K562 (cell line): ENCODE results near the gene SYS1. TPM values are rescaled to one million over a fixed set of nuclear protein-coding genes. Genes with fewer than 3 reads are reported as not detected.
A peak's percentile ranks its signal among the peaks of the same experiment; 100 is the strongest.

ENCODE experiments used
- ATAC-seq: fragments of 200-7000 bp; cut with Tn5 transposase; 3 replicates; pipeline ENCODE4 v1.9.1; 2020; ENCODE audit warnings: moderate library complexity
- BruUV-seq: library from RNA; stranded (reverse); fragments of 400-500 nt; replicated peaks from 2 replicates; lab custom pipeline; 2021; lab: Mats Ljungman, UMichigan
- CTCF ChIA-PET: fragments of 300-600 bp; formaldehyde crosslinking; extraction: SDS; loops from one replicate; lab custom pipeline; 2021; ENCODE audit warnings: low intra/inter-chr PET ratio; lab: Yijun Ruan, JAX
- POLR2A ChIA-PET: fragments of 300-600, 350-650 bp; sonication (Branson Sonifier 250); formaldehyde crosslinking; extraction: SDS; loops from one replicate; lab custom pipeline; 2021; ENCODE audit warnings: antibody characterized with exemption, inconsistent platforms; lab: Yijun Ruan, JAX
- DNase-seq, 4 experiments: peaks; one replicate each; pipeline versions ENCODE4 v3.0.0 to v3.0.0-alpha.2; 2011 to 2018; ENCODE audit warnings: low spot score in 3 of 4, mixed read lengths in 3 of 4; ENCODE audit errors: extremely low read depth in 1 of 4
- FAIRE-seq: peaks from 2 replicates; lab custom pipeline; 2011; peaks lifted over from hg19 to GRCh38; lab: Jason Lieb, UNC
- H2AFZ ChIP-seq: 2 replicates; pipeline ENCODE4 v1.6.0; 2011; ENCODE audit warnings: low read depth, low read length, control low read depth, inconsistent platforms
- H3K27ac ChIP-seq: fragments of 200-600 bp; 3 replicates; pipeline ENCODE4 v1.8.0; 2011; ENCODE audit warnings: low read depth, mild to moderate bottlenecking, control low read depth, inconsistent platforms, low read length, moderate library complexity, mixed read lengths; ENCODE audit errors: extremely low read depth
- H3K27me3 ChIP-seq, 2 experiments: fragments of 300-600 bp in 1 of 2; 2 replicates in 1 of 2; 3 replicates in 1 of 2; pipeline versions ENCODE4 v1.6.0 to v1.8.0; 2011; ENCODE audit warnings: inconsistent platforms in 2 of 2, low read length in 2 of 2, mild to moderate bottlenecking in 1 of 2, mixed read lengths in 1 of 2, moderate library complexity in 1 of 2; ENCODE audit not compliant: control insufficient read depth in 2 of 2, insufficient read depth in 2 of 2
- H3K36me3 ChIP-seq: fragments of 300-600 bp; 3 replicates; pipeline ENCODE4 v1.8.0; 2011; ENCODE audit warnings: mild to moderate bottlenecking, low read length, inconsistent platforms; ENCODE audit not compliant: control insufficient read depth, insufficient read depth
- H3K4me1 ChIP-seq, 2 experiments: fragments of 200-600 bp in 1 of 2; replicated peaks in 1 of 2; 2 replicates in 1 of 2; 3 replicates in 1 of 2; pipeline versions ENCODE4 v1.5.1 to v1.8.0; 2011; ENCODE audit warnings: inconsistent platforms in 2 of 2, low read length in 2 of 2, mild to moderate bottlenecking in 1 of 2, mixed read lengths in 1 of 2, moderate library complexity in 1 of 2; ENCODE audit not compliant: control insufficient read depth in 2 of 2, insufficient read depth in 2 of 2
- H3K4me2 ChIP-seq: 2 replicates; pipeline ENCODE4 v1.6.1; 2011; ENCODE audit warnings: low read length, control low read depth, inconsistent platforms, mixed read lengths; ENCODE audit not compliant: insufficient read depth
- H3K4me3 ChIP-seq: fragments of 200-600 bp; sonication (generic), shearing (Covaris generic); 2 replicates; pipeline ENCODE4 v1.5.1; 2016; ENCODE audit warnings: control low read depth, inconsistent platforms
- H3K79me2 ChIP-seq: fragments of 200-600 bp; 3 replicates; pipeline ENCODE4 v1.8.0; 2011; ENCODE audit warnings: low read length, inconsistent platforms; ENCODE audit not compliant: control insufficient read depth, insufficient read depth
- H3K9ac ChIP-seq, 2 experiments: 2 replicates each; pipeline versions ENCODE4 v1.6.0 to v1.6.1; 2011; ENCODE audit warnings: low read depth in 2 of 2, low read length in 2 of 2, control low read depth in 1 of 2, inconsistent platforms in 1 of 2, mild to moderate bottlenecking in 1 of 2, mixed read lengths in 1 of 2; ENCODE audit not compliant: insufficient read depth in 1 of 2
- H3K9me1 ChIP-seq: one replicate; pipeline ENCODE4 v1.6.0; 2011; ENCODE audit warnings: inconsistent platforms, mild to moderate bottlenecking, low read length, moderate library complexity; ENCODE audit not compliant: control insufficient read depth, insufficient read depth
- H3K9me3 ChIP-seq: replicated peaks from 2 replicates; pipeline ENCODE4 v1.5.1; 2011; ENCODE audit warnings: low read depth, low read length, inconsistent platforms; ENCODE audit not compliant: control insufficient read depth, insufficient read depth
- H4K20me1 ChIP-seq: replicated peaks from 2 replicates; pipeline ENCODE4 v1.6.1; 2011; ENCODE audit warnings: low read length, inconsistent platforms, mixed read lengths; ENCODE audit not compliant: control insufficient read depth, insufficient read depth
- DDX20 ChIP-seq: fragments of 450-650 bp; IDR thresholded peaks from 2 replicates; pipeline ENCODE4 v1.6.1; 2016; ENCODE audit warnings: missing genetic modification characterization, low read depth, mild to moderate bottlenecking, missing compliant biosample characterization, moderate library complexity
- L3MBTL2 ChIP-seq: fragments of 450-650 bp; IDR thresholded peaks from 2 replicates; pipeline ENCODE4 v1.6.1; 2016; ENCODE audit warnings: mild to moderate bottlenecking, moderate library complexity
- LEF1 ChIP-seq: fragments of 450-650 bp; IDR thresholded peaks from 2 replicates; pipeline ENCODE4 v1.6.1; 2016; ENCODE audit warnings: mild to moderate bottlenecking
- MED1 ChIP-seq: sonication (generic); formaldehyde crosslinking; IDR thresholded peaks from 2 replicates; pipeline ENCODE4 v1.8.1; 2023; ENCODE audit warnings: missing genetic modification reagents, borderline replicate concordance
- POLR2A ChIP-seq: fragments of 450-650 bp; conservative IDR thresholded peaks from 2 replicates; pipeline ENCODE4 v1.6.1; 2016
- POLR2H ChIP-seq: IDR thresholded peaks from 2 replicates; pipeline ENCODE4 v1.6.1; 2016; ENCODE audit warnings: missing genetic modification characterization, low read depth, mild to moderate bottlenecking, control low read depth, missing compliant biosample characterization, moderate library complexity
- RNF219 ChIP-seq: fragments of 250-450 bp; sonication (Bioruptor Pico); IDR thresholded peaks from 2 replicates; pipeline ENCODE4 v1.5.0; 2022; ENCODE audit warnings: mild to moderate bottlenecking
- SAP30 ChIP-seq: fragments of 200-600 bp; sonication (generic); IDR thresholded peaks from 2 replicates; pipeline ENCODE4 v1.6.1; 2012; ENCODE audit warnings: borderline replicate concordance, low read depth, mild to moderate bottlenecking, moderate library complexity, low read length, control low read depth, inconsistent platforms; ENCODE audit not compliant: insufficient read depth, poor library complexity, severe bottlenecking
- SMAD3 ChIP-seq: fragments of 450-650 bp; formaldehyde crosslinking; conservative IDR thresholded peaks from 2 replicates; pipeline ENCODE4 v1.4.0; 2020; ENCODE audit warnings: mild to moderate bottlenecking
- SUPT5H ChIP-seq: fragments of 450-650 bp; IDR thresholded peaks from 2 replicates; pipeline ENCODE4 v1.6.1; 2016
- TAF15 ChIP-seq: fragments of 200-400 bp; formaldehyde crosslinking; IDR thresholded peaks from 2 replicates; pipeline ENCODE4 v1.6.1; 2017; ENCODE audit warnings: mild to moderate bottlenecking, low read depth, low read length, moderate library complexity
- TGIF2 ChIP-seq: sonication (generic); formaldehyde crosslinking; IDR thresholded peaks from 2 replicates; pipeline ENCODE4 v1.8.1; 2022; ENCODE audit warnings: mild to moderate bottlenecking, missing genetic modification reagents, moderate library complexity
- TOE1 ChIP-seq, 2 experiments: fragments of 450-650 bp in 1 of 2; sonication (generic) in 1 of 2; formaldehyde crosslinking in 1 of 2; IDR thresholded peaks; 2 replicates each; pipeline versions ENCODE4 v1.7.1 to v1.8.0; 2016 to 2022; ENCODE audit warnings: borderline replicate concordance in 2 of 2, mild to moderate bottlenecking in 2 of 2, antibody characterized with exemption in 1 of 2, inconsistent platforms in 1 of 2, low read depth in 1 of 2, missing genetic modification reagents in 1 of 2, moderate library complexity in 1 of 2
- U2AF1 ChIP-seq: fragments of 200-400 bp; formaldehyde crosslinking; optimal IDR thresholded peaks from 2 replicates; pipeline ENCODE3; 2017; ENCODE audit warnings: mild to moderate bottlenecking, low read depth, low read length, moderate library complexity
- ZKSCAN1 ChIP-seq: fragments of 150-350 bp; IDR thresholded peaks from 2 replicates; pipeline ENCODE4 v1.6.1; 2016; ENCODE audit warnings: low read depth, low read length
- ZNF668 ChIP-seq: fragments of 250-450 bp; sonication (Bioruptor Pico); IDR thresholded peaks from 2 replicates; pipeline ENCODE4 v1.8.0; 2022; ENCODE audit warnings: mild to moderate bottlenecking, inconsistent platforms
- WGBS: fragments of 100-300 bp; shearing (Covaris generic); methylation state at CpG from one replicate; pipeline ENCODE4 v1.1.6; 2016; ENCODE audit warnings: low coverage, mixed read lengths; ENCODE audit not compliant: insufficient coverage; ENCODE audit errors: missing lambda C conversion rate; 5-methylcytosine and 5-hydroxymethylcytosine counted together
- in situ Hi-C: fragments of 300-500 bp; cut with MboI; formaldehyde crosslinking; loops from 4 replicates; pipeline ENCODE4 v1.15.0; 2018; ENCODE audit warnings: inconsistent platforms, mixed read lengths
- intact Hi-C: fragments of 100-400 bp; cut with micrococcal nuclease; formaldehyde crosslinking; loops from 2 replicates; pipeline ENCODE4 v1.14.2; 2022
- polyA plus RNA-seq, 8 experiments: library from polyadenylated mRNA; depleted of rRNA in 4 of 8; stranded (reverse) in 5 of 8; unstranded in 3 of 8; fragments of >200 nt; fragmentation: Nextera tagmentation in 2 of 8; fragmentation: Illumina TruSeq in 1 of 8; extraction: Ambion mirVana in 2 of 8; extraction: Trizol in 1 of 8; gene quantifications; 2 replicates each; pipeline versions ENCODE4 v1.2.1 to v1.2.3, GENCODE V29; 2011 to 2014; ENCODE audit warnings: inconsistent platforms in 1 of 8, missing spikeins in 1 of 8
- total RNA-seq, 7 experiments: library from RNA; depleted of rRNA in 6 of 7; stranded (reverse); fragments of >200 nt in 6 of 7; fragmentation: Illumina TruSeq in 2 of 7; extraction: Trizol in 2 of 7; gene quantifications; 2 replicates each; pipeline versions ENCODE4 v1.2.1 to v1.2.3, GENCODE V29; 2011 to 2021; ENCODE audit warnings: low replicate concordance in 1 of 7

The SYS1 gene
- total and polyA plus RNA-seq, 9 of the 15 experiments (the other 6 are each of a cell fraction or from before 2014, with no cell fraction given): 11.1 to 25.2 (median 17.5) TPM

- ATAC-seq: no peak
- intact Hi-C loops (loop anchor here (1.0 to 5.0 kb wide), 2 partner anchors 49 to 400 kb away; no protein-coding TSS in a partner anchor), in situ Hi-C loops (loop anchor here (5.0 kb wide), 1 partner anchor 65 kb away; no protein-coding TSS in a partner anchor)
- Histone ChIP-seq H4K20me1 (no peaks in the 10 kb centered on the region), H3K27me3 (no peaks in the 10 kb centered on the region), H3K9me3 (no peaks in the 10 kb centered on the region), H3K36me3 (peaks cover 9% of the 10 kb centered on the region; the same call in 2 of the 3 replicates), H3K79me2 (no peaks in the 10 kb centered on the region), H3K4me1 (peaks cover 7 to 15% of the 10 kb centered on the region in 2 experiments; a peak in 4 of 5 replicates), H3K9me1 (no peaks in the 10 kb centered on the region), H3K4me2 (peak overlapping the region; percentile 90), H3K27ac (peak overlapping the region; percentile 74), H3K9ac (peak overlapping the region; percentile 61 to 90), H3K4me3 (no peak overlapping the region), H2AFZ (peak overlapping the region; percentile 94)
- no peak for DNase-seq
- ChIA-PET POLR2A (interaction anchor here (1.1 to 3.6 kb wide), 6 partner anchors 9 to 57 kb away, joined by 3 to 38 read pairs (median 8); partner anchors contain the start of genes SDC4 and SYS1), CTCF (interaction anchor here (0.6 to 2.3 kb wide), 5 partner anchors 50 to 505 kb away, joined by 3 to 17 read pairs (median 8); no protein-coding TSS in a partner anchor)
- WGBS: 89% methylated on average over 24 of the region's 30 CpGs
- no peak for FAIRE-seq
- no TSS peak for BruUV-seq
- no peak for TF ChIP-seq DDX20 (tag)
- no peak for TF ChIP-seq MED1 (CRISPR knock-in tag)
- TF ChIP-seq ZNF668 (CRISPR knock-in tag): no peak
- TF ChIP-seq TOE1 (IDR thresholded peaks at IDR 0.05; ENCODE audit: borderline replicate concordance): no peak
- no peak for TF ChIP-seq TOE1 (CRISPR knock-in tag; IDR thresholded peaks at IDR 0.05; ENCODE audit: borderline replicate concordance, low read depth)
- TF ChIP-seq POLR2A: no peak
- no peak for TF ChIP-seq RNF219
- TF ChIP-seq SAP30: no peak
- TF ChIP-seq SUPT5H: no peak
- TF ChIP-seq U2AF1: no peak
- TF ChIP-seq TGIF2 (CRISPR knock-in tag): no peak
- TF ChIP-seq POLR2H (tag): no peak
- no peak for TF ChIP-seq ZKSCAN1
- TF ChIP-seq TAF15: no peak
- TF ChIP-seq L3MBTL2: no peak
- no peak for TF ChIP-seq SMAD3 (CRISPR knock-in tag)
- TF ChIP-seq LEF1: no peak
Measured at GRCh38 chr20:45372646-45373352, 9.8 kb downstream of the SYS1 start.
